ENCODE results near the gene PODXL2.
"Not testable (repeated sequence)": the region's sequence is repeated elsewhere in the genome, so short reads cannot be mapped to it uniquely, and the experiment has no call there.

The PODXL2 gene

GRCh38 chr3:127629467-127630403, 750 bp downstream of the PODXL2 start:
- DNase-seq (ENCODE audit: low read depth, low spot score) = no peak

GRCh38 chr3:127630811-127631714, 2.1 kb downstream of the PODXL2 start:
- DNase-seq (ENCODE audit: low read depth, low spot score) = no peak

GRCh38 chr3:127632035-127632820, 3.2 kb downstream of the PODXL2 start:
- no peak for DNase-seq (ENCODE audit: low read depth, low spot score)

DNA sequence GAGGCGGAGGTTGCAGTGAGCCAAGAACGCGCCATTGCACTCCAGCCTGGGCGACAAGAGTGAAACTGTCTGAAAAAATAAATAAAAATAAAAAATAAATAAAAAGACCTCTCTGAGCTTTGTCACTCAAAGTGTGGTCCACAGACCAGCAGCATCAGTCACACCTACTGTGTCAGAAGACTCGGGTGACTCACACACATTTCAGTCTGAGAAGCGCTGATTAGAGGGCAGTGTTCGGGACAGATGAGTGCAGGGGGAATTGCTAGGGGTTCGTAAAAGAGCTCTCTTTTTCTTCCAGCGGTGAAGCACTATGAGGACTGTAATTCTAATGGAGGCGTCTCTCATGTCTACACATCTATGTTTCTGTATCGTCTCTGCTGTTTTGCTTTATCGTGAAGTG, 5.7 kb downstream of the PODXL2 start:
- no peak for DNase-seq (ENCODE audit: low read depth, low spot score)

- no peak for DNase-seq (ENCODE audit: low read depth, low spot score)
Measured at GRCh38 chr3:127637546-127637945, 8.6 kb downstream of the PODXL2 start.

DNA sequence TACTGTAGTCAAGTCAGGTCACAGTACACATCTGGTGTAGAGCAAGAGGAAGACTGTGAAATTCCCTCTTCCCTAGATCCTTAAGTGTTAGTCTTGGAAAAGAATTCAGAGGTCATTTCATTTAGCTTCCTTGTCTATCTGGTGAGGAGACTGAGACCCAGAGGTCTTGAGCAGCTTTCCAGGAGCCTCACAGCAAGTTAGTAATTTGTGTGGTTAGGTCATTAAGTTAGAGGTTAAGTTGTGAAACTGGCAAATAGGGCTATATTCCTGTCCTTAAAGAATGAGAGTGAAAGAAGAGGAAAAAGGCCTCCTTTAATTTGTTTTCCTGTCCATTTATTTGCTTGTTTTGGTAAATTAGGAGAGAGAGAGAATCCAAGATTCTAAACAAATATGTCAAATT, 9.0 kb downstream of the PODXL2 start:
- DNase-seq (ENCODE audit: low read depth, low spot score) = no peak

GRCh38 chr3:127639173-127640041, 10.4 kb downstream of the PODXL2 start:
- no peak for DNase-seq (ENCODE audit: low read depth, low spot score)

DNA sequence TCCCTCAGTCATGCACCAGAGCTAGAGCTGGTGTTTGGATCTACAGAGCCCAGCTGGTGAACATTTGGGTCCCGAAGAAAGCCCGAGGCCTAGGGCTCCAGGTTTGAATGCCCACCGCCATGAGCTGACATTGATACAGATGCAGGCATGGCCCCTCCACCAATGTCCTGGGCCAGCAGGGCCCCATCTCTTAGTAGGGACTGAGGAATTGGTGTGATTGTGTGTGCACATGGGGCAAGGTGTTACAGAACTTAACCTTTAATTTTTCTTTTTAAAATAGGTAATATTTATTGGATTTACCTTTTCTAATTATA, 11.0 kb downstream of the PODXL2 start:
- no peak for DNase-seq (ENCODE audit: low read depth, low spot score)

GRCh38 chr3:127644641-127645370, 15.8 kb downstream of the PODXL2 start:
- no peak for DNase-seq (ENCODE audit: low read depth, low spot score)

- no peak for DNase-seq (ENCODE audit: low read depth, low spot score)
Measured at GRCh38 chr3:127645371-127646015, 16.5 kb downstream of the PODXL2 start.

GRCh38 chr3:127646501-127647046, 17.6 kb downstream of the PODXL2 start:
- no peak for DNase-seq (ENCODE audit: low read depth, low spot score)

DNA sequence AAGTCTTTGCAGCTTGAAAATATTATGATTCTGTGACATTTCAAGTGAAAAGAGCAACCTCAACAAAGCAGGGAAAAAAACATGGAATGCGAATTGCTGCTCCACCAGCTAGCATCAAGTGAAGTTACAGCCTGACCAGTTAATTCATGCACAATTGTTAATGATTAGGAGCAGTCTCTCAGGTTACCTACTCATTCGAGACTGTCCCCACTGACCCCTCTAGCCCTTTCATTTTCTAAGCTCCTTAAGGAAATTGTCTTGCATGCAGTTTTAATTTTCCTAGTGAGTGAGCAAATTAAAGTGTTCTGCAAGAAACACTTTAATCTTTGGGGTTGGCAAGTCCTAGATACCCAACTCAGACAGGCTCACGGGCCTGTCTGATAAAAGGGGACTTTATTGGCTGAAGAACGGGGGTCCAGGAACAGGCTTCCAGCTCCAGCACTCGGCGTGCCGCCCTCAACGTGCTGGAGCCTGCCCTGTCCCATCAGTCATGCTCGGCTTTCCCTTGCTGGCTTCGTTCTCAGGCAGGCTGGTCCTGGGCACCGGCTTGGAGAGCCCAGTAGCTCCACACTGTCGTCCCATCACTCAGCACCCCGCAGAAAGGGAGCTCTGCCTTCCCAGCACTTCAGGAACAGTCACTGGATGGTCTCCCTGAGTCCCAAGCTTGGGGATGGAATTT, 18.3 kb downstream of the PODXL2 start:
- no peak for DNase-seq (ENCODE audit: low read depth, low spot score)

DNA sequence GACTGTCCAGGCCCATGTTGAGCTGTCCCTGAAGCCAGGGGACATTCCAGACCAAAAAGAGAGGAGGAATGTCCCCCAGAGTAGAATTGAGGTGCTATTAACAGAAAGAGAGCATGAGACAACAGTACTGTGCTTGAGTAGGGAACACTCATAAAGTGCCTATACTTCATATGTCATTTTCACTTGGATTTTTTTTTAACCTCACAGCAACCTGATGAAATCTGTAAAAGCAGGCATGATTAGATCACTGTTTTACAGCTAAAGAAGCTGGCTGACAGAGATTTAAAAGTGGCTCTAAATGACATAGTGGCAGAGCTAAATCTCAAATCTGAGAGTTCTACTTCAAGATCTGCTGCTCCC, 18.8 kb downstream of the PODXL2 start:
- no peak for DNase-seq (ENCODE audit: low read depth, low spot score)

DNA sequence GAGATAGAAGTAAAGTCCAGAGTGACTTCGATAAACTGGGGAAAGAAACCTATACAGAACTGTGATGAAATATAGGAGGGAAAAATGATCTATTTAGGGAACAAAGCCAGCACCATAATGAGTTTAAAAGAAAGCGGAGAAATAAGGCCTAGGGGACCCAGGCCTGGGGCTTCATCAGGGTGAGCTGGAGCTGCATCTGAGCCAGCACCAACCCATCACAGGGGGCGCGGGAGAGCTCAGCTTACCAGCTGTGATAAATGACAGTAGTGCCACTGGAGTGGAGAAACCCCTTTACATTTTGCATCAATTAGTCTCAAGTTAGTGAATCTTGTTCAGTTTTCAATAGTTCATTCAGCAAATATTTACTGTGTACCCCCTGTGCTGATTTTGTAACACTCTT, 21.3 kb downstream of the PODXL2 start:
- DNase-seq (ENCODE audit: low read depth, low spot score) = no peak

GRCh38 chr3:127651516-127652172, 22.7 kb downstream of the PODXL2 start:
- DNase-seq (ENCODE audit: low read depth, low spot score) = no peak

- no peak for DNase-seq (ENCODE audit: low read depth, low spot score)
Measured at GRCh38 chr3:127652246-127652995, 23.4 kb downstream of the PODXL2 start.

- no peak for DNase-seq (ENCODE audit: low read depth, low spot score)
Measured at GRCh38 chr3:127654374-127654773, 25.4 kb downstream of the PODXL2 start.

GRCh38 chr3:127654993-127655392, 26.0 kb downstream of the PODXL2 start:
- not testable (repeated sequence) for DNase-seq (ENCODE audit: low read depth, low spot score)

Data from brain pericyte (primary cell).